ENCODE data around the gene IFIH1. TPM values are rescaled to one million over a fixed set of nuclear protein-coding genes. Genes with fewer than 3 reads are reported as not detected.

IFIH1 gene
- total RNA-seq, 2 experiments from 2014 or later = 28.7 to 29.1 TPM

GRCh38 chr2:162266460-162266760, 52.1 kb downstream of the IFIH1 start:
- DNase-seq (no peak), ATAC-seq (no peak)
- Mint-ChIP-seq H3K27ac (no peak overlapping the region), H3K27me3 (no peaks in the 10 kb centered on the region), H3K36me3 (ENCODE audit: low read depth) (peaks cover 25% of the 10 kb centered on the region), H3K4me1 (ENCODE audit: low read depth) (peaks cover 6% of the 10 kb centered on the region), H3K4me3 (no peak overlapping the region), H3K9me3 (no peaks in the 10 kb centered on the region)
- CTCF ChIA-PET = no interaction called here
- intact Hi-C loops (cut with micrococcal nuclease) = no loop called here
- POLR2A ChIA-PET = no interaction called here
- TF ChIP-seq CTCF (IDR thresholded peaks at IDR 0.05) = no peak

GRCh38 chr2:162265666-162266459, 52.6 kb downstream of the IFIH1 start:
- Mint-ChIP-seq H3K27ac (no peak overlapping the region), H3K36me3 (ENCODE audit: low read depth) (peaks cover 21% of the 10 kb centered on the region), H3K9me3 (no peaks in the 10 kb centered on the region), H3K4me1 (ENCODE audit: low read depth) (peaks cover 12% of the 10 kb centered on the region), H3K27me3 (no peaks in the 10 kb centered on the region), H3K4me3 (no peak overlapping the region)
- POLR2A ChIA-PET = no interaction called here
- DNase-seq = no peak
- no peak for ATAC-seq
- TF ChIP-seq CTCF (IDR thresholded peaks at IDR 0.05) = no peak
- intact Hi-C loops (cut with micrococcal nuclease) = no loop called here
- CTCF ChIA-PET = interaction anchor here (1.3 kb wide), 1 partner anchor 45 kb away, joined by 4 read pairs; no protein-coding TSS in a partner anchor

- ChIA-PET POLR2A (interaction anchor here (0.6 kb wide), 1 partner anchor 900 kb away, joined by 3 read pairs; no protein-coding TSS in a partner anchor), CTCF (interaction anchor here (1.5 to 1.6 kb wide), 2 partner anchors 37 to 40 kb away, joined by 3 to 5 read pairs; no protein-coding TSS in a partner anchor)
- H3K27me3 Mint-ChIP-seq = peaks cover 6% of the 10 kb centered on the region
- ATAC-seq (peak; percentile 71), DNase-seq (peak; percentile 2)
- peaks cover 6% of the 10 kb centered on the region for H3K36me3 Mint-ChIP-seq (ENCODE audit: low read depth)
- H3K27ac Mint-ChIP-seq = peak overlapping the region; percentile 25
- TF ChIP-seq CTCF (IDR thresholded peaks at IDR 0.05) = no peak
- no peaks in the 10 kb centered on the region for H3K9me3 Mint-ChIP-seq
- intact Hi-C loops (cut with micrococcal nuclease) = no loop called here
- H3K4me1 Mint-ChIP-seq (ENCODE audit: low read depth) = peaks cover 15% of the 10 kb centered on the region
- H3K4me3 Mint-ChIP-seq = no peak overlapping the region
These were observed 57.2 kb downstream of the IFIH1 start for GRCh38 chr2:162261032-162261945.

GRCh38 chr2:162258686-162259085, 59.8 kb downstream of the IFIH1 start:
- ChIA-PET CTCF (interaction anchor here (1.7 kb wide), 1 partner anchor 39 kb away, joined by 5 read pairs; no protein-coding TSS in a partner anchor), POLR2A (no interaction called here)
- Mint-ChIP-seq H3K4me1 (ENCODE audit: low read depth) (peaks cover 15% of the 10 kb centered on the region), H3K27me3 (peaks cover 6% of the 10 kb centered on the region), H3K27ac (no peak overlapping the region), H3K4me3 (no peak overlapping the region), H3K36me3 (ENCODE audit: low read depth) (no peaks in the 10 kb centered on the region), H3K9me3 (no peaks in the 10 kb centered on the region)
- ATAC-seq (no peak), DNase-seq (no peak)
- intact Hi-C loops (cut with micrococcal nuclease) = no loop called here
- TF ChIP-seq CTCF (IDR thresholded peaks at IDR 0.05) = no peak

Measured in activated CD8-positive, alpha-beta T cell treated with anti-CD3 and anti-CD28 coated beads for 36 hours (primary cell).